Activated CD4-positive, alpha-beta T cell treated with anti-CD3 and anti-CD28 coated beads, Interleukin-2, amount 50 U/mL, for 1 hour (primary cell): ENCODE measurements around the gene VSTM5.

Experiments
- DNase-seq: peaks from one replicate; pipeline ENCODE4 v3.0.0-alpha.2; 2020

Gene VSTM5

DNA sequence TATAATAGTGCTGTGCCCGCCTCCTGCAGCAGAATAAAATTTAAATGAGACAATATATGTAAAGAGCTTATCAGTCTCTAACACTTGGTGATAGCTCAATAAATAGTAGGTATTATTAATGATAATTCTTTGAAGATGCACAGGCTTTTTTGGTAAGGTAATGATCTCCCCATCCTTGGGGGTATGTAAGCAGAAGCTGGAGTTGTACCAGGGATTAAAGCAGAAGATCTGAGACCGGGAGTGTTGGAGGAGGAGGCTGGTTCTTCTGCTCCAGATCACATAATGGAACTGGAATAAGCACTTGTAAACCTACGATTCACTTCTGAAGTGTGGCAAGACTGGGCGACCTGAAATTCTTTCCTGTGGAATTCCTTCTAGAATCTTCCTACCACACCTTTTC is 8.4 kb downstream of the VSTM5 start:
- DNase-seq: no peak

DNA sequence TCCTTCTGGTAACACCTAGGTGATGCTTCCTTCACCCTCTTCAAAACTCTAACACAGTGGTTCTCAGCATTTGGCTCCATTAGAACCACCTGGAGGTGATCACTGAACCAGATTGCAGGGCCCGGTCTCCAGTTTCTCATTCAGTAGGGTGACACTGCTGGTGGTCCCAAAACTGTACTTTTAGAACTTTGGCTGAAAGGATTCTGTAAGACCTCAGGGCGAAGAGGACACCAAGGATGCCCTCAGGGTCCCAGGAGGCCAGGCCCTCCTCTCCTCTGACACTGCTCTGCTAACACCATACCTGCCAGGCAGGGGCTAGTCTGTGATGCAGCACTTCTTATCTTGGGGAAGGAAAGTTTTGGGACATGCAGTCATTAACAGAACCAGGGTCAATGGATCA is 9.0 kb downstream of the VSTM5 start:
- no peak for DNase-seq

DNA sequence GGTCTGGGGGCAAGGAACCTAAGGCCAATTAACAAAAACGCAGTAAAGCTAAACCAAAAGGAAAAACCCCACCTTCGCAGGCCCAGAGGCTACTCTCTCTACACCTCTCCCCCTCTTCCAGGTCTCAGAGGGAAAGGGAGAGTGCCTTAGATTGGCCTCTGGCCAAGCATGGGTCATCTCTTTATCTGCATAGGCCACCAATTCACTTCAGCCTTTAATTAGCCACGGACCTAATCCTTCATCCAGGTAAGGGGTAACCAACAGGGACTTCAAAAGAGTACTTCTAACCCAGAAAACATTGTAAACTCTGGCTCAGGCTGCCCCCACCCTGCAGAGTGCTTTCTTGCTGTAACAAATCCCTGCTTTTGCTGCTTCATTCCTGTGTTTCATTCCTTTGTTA is 9.4 kb downstream of the VSTM5 start:
- no peak for DNase-seq

DNA sequence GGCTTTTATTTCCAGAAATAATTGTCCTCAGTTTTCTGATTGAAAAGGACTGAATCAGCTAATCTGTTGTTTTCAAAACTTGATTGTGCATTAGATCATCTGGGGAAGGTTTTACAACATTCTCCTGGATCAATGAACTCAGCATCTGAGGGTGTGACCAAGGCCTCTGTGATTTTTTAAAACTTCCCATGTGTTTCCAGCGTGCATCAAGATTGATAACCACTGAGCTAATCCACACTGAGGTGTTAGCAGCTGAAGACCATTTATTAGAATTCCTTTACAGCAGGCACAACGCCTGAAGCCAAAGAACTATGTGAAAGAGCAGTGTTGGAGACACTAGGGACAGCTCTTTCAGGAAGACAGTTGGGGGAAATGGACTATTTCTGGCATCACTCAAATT is 10.2 kb downstream of the VSTM5 start:
- no peak for DNase-seq

DNA sequence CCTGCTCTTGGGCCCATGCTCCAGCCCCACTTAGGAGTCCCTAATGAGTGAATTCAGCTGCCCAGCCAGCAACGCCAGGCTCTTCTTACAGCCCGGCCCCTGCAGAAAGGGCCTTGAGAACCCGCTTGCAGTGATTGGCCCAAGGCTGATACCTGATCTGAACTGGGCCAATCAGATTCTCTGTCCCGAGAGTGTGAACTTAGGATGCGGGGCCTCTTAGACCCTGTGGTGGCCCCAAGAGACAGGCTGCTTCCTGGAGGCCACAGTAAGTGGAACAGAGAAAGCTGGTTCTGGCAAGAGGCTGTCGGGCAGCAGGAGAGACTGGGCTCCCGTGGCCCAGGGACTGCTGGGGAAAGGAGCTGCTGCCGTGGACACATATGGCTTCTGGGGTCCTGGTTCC is 11.5 kb downstream of the VSTM5 start:
- no peak for DNase-seq

DNA sequence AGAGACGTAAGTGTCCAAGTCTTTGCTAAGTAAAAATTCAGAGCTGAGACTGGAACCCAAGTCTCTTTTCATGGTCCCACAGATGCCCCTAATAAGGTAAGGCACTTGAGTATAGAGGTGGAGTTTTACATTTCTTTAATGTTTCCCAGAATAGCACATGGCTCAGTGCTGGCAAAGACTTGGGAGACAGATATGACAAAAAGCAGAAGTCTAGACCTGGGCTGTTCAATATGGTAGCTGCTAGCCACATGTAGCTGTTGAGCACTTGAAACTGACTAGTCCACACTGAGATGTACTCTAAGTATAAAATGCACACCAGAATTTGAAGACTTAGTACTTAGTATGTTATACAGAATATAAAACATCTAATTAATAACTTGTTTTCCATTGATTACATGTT is 17.6 kb downstream of the VSTM5 start:
- DNase-seq: no peak

DNA sequence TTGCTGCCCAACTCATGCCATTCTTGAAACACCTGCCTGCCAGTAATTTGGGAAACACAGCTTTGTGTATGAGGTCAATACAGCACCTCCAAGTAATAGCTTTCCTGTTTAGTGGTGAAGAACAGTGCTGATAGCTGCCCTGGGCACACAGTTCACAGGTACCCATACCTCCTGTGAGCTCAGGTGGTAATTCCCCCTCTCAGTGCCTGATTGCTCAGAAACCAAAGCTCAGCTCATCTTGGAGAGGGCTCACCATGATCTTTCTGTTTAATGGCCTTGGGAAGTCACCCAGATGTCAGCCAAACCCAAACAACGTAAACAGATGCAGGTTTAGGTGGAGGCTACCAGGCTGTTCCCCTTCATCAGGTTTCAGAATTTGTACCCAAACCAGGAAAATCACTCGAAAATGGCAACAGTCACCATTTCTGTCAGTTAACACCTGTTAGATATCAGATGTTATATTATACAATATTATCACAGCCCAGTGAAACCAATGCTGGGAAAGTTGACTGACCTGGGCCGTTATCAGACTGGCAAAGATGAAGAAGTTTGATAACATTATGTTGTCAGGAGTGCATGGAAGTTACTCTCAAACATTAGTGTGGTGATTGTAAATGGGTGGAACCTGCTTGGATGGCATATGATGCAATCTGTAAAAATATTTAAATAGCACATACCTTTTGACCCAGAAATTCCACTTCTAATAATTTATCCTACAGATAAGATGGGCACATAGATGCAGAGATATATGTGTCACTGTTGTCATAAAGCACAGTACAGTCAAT is 18.9 kb downstream of the VSTM5 start:
- DNase-seq: no peak

DNA sequence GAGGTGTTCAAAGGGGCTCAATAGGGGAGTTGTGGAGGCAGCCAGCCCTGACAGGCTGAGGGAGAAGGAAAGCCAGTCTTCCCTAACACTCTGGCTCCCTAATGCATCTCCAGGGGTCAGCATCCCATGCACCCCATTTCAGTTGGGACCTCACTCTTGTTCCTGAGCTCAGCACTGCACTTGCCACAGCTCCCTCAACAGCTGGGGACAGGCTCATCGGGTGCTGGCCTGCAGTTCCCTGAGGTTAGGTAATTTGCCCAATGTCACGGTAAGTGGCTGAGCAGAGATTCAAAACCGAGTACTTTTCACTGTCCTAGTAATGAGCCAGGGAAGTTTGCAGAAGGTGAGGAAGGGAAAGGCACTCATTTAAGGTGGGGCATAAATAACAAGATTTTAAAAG is 20.8 kb downstream of the VSTM5 start:
- DNase-seq: no peak

DNA sequence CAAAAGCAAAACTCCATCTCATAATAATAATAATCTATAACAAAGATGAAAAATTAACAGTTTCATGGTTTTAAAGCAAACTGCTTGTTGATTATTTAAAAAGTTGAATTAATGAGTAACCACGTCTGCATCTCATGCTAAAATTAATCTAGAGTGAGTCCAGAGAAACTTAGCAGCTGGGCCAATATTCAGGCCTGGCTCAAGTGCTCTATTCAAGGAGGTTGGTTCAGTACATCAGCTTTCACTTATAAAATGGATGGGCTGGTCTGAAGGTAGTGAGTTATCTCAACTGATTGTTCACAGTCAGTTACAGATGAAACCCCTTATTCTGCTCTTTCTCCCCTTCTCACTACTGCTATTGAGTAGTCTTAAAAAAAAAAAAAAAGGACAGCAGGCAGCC is 23.1 kb downstream of the VSTM5 start:
- DNase-seq: no peak

DNA sequence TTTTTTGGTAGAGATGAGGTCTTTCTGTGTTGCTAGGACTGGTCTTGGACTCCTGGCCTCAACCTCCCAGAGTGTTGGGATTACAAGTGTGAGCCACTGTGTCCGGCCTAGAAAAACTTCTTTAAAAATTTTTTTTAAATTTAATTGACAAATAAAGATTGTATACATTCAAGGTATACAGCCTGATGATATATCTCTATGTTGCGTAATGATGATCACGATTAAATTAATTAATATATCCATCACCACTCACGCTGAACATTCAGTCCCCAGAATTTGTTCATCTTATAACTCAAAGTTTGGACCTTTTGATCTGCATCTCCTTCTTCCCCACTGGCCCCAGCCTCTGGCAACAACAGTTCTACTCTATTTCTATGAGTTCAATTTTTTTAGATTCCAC is 27.2 kb downstream of the VSTM5 start:
- DNase-seq: no peak

DNA sequence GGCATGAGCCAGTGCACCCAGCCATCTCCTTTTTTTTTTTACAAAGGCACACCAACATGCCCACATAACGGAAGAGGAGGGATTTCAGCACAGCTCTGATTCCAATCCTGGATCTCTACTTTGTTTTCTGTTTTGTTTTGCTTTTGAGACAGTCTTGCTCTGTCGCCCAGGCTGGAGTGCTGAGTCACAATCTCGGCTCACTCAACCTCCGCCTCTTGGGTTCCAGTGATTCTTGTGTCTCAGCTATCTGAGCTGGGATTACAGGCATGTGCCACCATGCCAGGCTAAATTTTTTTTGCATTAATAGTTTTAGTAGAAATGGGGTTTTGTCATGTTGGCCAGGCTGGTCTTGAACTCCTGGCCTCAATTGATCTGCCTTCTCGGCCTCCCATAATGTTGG is 28.1 kb downstream of the VSTM5 start:
- DNase-seq: no peak

DNA sequence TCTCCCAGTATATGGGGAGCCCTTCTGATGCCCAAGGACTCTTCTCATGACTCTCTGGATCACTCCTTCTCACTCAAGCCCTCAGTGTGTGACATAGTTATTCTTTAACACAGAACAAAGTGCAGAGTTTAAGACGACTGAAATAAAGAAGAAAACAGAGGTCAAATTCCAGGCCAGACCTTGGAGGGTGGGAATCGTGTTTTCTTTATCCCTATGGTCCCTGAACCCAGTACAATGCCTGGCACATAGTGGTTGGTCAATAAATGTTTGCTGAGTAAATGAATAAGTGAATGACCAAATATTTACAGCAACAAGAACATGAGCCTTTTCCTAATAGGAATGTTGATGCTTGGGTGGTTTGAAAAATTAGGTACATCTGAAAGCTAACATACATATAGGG is 28.8 kb downstream of the VSTM5 start:
- DNase-seq: no peak

DNA sequence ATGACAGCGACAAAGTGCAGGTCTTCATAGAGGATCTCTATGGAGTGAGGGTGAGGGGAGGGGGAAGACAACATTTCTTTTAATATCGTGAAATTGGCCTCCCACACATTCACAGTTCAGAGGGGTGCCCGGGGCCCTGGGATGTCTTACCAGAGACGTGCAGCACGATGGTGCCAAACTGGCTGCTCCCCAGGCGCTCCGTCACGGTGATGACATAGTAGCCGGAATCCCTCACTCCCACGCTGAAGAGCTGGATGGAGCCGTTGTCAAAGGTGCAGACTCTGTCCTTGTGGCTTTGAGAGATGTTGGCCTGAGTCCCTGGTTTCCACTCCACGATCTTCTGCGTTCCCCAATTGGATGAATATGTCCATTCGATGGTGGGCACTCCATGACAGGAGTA is 29.6 kb downstream of the VSTM5 start:
- DNase-seq: no peak

DNA sequence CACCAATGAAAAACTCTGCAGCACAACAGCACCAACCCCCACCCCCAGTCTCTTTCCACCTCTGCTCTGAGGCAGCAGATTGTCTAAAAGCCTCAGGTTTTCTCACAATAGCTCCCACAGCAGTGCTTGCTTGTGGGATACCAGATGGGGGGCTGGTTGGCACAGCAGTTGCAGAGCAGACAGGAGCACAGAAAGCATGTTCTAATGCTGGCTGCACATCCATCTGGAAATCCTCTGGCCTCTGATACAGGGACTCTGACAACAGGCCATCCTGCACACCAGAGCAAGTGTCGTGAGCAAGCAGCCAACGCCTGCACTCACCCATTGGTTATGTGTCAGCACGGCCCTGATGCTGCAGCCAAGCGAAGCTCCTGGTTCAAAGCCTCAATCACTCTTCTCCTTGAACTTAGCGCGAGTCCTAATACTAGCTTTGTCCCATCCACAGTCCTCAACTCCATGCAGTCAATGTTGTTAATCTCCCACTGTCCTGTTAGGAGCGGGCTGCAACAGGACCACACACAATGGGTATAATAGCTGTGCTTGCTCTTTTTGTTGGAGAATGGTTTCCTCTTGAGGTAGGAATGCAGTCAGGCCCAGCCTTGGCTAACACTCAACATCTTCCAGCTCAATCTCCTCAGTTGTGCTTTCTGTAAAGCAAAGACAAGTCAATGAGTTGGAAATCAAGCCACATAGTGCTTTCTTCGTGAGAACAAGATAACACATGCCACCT is 30.3 kb downstream of the VSTM5 start:
- DNase-seq: no peak

DNA sequence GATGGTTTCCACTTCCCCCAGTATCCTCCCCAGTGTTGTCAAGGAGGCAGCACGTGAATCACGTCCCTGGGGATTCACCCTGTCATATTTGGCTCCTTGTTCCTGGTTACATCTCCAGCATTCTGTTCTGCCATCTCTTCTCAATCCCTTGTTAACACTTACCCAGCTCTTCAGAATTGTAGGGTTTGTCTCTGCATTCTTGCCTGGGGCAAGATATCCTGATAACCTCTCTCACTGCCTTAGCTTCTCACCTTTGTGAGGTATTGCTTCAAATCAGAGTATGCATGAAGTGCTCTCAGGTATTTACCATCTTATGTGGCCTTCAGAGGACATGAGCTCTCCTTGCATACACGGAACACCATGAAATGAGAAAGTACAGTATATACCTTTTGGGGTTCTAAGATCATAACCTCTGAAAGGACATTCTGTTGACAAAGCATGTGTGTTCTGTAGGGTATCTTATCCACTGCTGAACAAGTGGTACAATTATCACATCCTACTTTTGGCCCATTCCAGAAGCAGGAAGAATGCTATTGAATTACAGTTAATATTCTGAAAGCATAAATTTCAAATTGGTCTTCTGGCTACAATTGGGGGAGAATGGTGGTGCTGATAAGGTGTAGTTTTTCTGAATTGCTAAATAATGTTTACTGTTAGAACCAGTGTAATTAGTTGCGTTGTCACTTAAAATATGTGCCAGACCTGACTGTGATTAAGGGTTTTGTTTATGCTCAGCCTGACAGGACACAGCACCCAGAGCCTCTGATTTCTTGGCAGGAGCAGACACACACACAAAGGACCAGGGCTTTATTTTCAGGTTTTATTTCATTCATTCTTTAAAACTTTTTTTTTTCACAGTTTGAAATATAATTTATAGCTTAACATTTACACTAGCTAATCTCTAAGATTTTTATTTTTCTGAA is 32.7 kb downstream of the VSTM5 start:
- no peak for DNase-seq

DNA sequence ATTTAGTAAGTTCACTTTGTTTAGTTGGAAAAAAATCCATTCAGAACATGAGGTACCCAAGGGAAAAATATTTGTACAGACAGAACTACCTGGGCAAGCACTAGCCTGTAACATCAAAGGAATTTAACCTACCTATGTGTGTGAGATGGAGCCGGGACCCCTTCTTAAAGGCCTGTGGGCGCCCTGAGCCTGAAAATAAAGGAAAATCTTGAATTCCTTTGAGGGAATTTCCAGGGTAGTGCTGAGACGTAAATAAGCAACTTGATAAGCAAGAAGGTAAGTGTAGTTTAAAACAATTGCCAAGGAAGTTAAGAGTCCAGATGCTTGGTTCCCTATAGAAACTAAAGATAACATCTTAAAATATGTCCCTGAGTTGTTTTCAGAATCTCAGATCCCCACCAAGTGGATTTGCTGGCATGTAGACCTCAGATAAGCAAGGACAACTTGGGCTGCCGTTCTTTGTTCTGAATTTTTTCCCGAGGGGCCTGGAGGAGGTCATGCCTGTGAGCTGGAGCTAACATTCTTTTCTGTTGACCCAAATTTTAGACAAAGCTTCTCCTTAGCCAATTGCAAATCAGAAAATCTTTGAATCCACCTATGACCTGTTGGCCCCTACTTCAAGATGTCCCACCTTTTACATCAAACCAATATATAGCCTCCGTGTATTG is 35.3 kb downstream of the VSTM5 start:
- DNase-seq: no peak

DNA sequence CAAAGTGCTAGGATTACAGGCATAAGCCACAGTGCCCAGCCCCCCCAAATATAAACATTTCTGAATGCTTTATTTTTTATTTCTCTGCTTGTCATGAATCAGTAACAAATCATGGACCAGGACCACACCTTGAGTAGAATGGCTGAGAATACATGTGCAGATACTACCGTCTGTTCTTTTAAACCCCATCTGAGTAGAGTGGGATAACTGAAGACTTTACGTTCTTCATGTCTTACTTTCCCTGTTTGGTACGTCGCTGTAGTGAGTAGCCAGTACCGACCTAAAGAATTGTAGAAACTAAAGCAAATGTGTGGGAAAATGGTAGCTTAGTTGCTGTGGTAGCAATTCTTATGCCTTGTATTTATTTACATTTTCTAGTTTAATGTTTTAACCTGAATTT is 36.4 kb downstream of the VSTM5 start:
- no peak for DNase-seq

DNA sequence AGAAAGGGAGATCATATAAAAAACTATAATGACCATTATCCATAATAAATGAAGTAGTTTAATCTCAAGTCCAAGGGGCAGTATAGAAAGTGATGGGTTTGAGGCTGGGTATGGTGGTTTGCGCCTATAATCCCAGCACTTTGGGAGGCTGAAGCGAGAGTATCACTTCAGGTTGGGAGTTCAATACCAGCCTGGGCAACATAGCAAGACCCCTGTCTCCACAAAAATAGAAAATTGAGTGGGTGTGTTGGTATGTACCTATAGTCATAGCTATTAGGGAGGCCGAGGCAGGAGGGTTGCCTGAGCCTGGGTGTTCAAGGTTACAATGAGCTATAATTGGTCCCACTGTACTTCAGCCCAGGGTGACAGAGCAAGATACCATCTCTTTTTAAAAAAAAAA is 42.4 kb downstream of the VSTM5 start:
- DNase-seq: no peak

DNA sequence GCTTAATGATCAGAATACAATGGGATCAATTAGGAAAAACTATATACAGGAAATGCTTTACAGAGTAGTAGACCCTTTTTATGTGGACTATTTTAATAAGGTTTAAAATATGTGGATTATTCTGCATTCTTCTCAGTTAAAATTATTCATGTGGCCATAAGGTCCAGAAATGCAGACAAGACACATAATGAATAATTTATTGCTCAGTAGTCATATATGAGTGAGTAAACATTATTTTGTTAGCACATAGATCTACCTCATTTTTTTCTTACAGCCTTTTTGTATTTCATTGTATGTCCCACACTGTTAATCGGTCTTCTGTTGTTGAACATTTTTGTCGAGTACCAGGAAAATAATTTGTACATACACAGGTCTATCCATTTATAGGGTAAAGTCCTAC is 45.5 kb downstream of the VSTM5 start:
- DNase-seq: no peak

DNA sequence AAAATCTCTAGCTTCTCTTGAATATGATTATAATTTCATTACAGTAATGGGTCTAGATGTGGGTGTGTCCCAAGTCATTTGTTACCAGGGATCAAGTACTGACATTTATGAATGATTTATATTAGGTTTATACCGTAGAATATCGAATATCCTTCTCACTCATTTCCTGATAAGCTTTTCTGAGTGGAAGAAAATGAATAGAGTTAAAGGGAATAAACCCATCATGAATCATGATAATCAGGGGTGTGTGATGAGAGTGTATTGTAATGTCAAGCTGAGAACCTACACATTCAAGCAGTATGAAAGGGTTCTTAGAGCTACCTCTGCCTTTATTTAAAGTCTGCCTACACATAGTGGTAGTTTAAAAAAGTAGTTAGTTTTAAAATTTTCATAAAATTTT is 49.1 kb downstream of the VSTM5 start:
- no peak for DNase-seq

DNA sequence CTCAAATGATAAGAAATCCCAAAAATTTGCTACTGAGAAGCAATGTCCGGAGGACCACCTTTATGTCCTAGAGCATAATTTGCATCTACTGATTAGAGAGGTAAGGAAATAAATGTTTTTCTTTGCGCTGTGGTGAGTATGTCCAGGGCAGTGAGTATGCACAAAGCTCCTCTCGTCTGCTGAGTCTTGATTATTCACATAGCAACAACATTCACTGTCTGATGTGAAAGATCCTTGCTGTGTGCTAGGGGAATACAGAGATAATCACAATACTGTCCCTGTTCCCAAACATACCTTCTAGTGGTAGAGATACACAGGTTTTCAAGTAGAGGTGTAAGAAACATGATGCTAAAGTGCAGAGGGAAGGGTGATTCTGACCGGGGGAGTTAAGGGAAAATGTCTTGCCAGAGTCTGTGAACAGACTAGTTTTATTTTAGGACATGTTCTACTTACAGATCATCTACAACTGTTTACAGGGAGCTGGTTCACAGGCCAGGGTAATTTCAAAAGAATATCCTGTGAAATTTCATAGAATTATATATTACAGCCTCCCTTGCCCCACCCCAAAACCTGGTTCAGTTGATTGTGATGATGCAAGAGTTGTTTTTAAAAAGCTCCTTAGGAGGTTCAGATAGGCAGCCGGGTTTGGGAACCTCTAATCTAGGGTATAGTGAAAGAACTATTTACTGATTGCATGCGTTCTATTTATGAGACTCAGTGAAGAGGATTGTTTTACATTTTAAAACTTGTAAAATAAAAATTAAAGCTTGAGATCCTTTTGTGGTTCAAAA is 53.8 kb downstream of the VSTM5 start:
- no peak for DNase-seq

DNA sequence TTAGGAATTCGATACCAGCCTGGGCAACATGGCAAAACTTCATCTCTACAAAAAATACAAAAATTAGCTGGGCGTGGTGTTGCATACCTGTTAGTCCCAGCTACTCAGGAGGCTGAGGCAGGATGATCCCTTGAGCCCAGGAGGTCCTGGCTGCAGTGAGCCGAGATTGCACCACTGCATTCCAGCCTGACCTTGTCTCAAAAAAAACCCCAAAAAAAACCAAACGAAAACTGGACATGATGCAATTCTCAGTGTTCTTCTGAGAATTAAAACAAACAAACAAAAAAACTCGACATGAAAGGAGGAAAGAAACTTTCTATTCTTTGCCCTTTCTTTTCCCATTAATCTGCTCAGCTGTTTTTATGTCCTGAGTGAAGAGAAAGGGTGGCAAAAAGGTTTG is 58.9 kb downstream of the VSTM5 start:
- DNase-seq: no peak
